ENCODE results near the gene NINJ2.

DNA sequence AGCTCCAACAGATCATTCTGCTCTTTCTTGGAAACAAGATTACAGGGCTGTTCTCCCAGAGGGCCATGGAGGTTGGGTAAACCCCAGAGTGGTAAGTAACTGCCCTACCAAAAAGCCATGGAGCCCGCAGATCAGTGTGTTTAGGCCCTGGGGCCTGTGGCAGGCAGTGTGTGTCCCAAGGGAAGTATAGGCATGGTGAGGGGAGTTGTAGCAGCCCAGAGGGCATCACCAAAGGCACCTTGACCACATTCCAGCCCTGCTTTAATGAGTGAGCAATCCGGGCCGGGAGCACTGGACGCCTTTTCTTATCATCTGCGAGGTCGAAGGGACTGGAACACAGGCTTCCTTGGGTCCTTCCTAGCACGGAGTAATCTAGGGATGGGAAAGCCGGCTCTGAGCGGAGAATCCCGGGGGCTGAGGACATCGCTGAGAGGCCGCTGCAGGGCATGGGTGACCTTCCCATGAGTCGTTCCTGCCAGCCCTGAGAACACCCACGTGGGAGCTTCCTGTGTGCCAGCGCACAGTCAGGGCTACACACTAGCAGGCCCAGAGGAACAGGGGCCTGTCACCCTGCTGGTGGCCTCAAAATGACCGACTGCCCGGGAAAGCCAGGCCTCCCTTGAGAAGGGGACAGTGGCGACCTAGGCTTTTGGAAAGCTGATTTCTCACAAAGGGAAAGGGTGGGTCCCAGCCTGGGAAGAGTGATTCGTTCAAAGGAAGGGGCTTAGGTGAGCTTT lies 91.3 kb downstream of the NINJ2 start:
- TF ChIP-seq CTCF (IDR thresholded peaks at IDR 0.05 in 8 of 11, conservative IDR thresholded peaks at IDR 0.05 in 3 of 11) (no peak), POLR2AphosphoS5 (IDR thresholded peaks at IDR 0.05) (peak in 1 of 3 donors; percentile 18)
